Naive thymus-derived CD8-positive, alpha-beta T cell (primary cell): Measurements from ENCODE around the gene MUC12. TPM values are rescaled to one million over a fixed set of nuclear protein-coding genes. Genes with fewer than 3 reads are reported as not detected.
"Not testable (repeated sequence)": the region's sequence is repeated elsewhere in the genome, so short reads cannot be mapped to it uniquely, and the experiment has no call there.

Source experiments
- ATAC-seq, 2 donors: fragments of 150-1000 bp; cut with Tn5 transposase in 1 of 2; sonication (Bioruptor Pico), chemical (Tn5 transposase) in 1 of 2; 1 replicate in 1 of 2; 2 replicates in 1 of 2; pipeline ENCODE4 v1.10.0; 2021; ENCODE audit warnings: mild to moderate bottlenecking in 2 of 2, moderate library complexity in 2 of 2
- POLR2A ChIA-PET: fragments of 350-600 bp; sonication (Branson Sonifier 250); formaldehyde crosslinking; loops from one replicate; lab custom pipeline; 2021; ENCODE audit warnings: antibody characterized with exemption; lab: Charles Lee
- DNase-seq, 10 donors: peaks; one replicate each; pipeline versions ENCODE4 v3.0.0 to v3.0.0-alpha.2; 2020 to 2022
- H3K27ac Mint-ChIP-seq, 10 donors: one replicate each; pipeline ENCODE4 v1.8.0; 2020 to 2022; ENCODE audit warnings: mild to moderate bottlenecking in 10 of 10, mixed read lengths in 10 of 10, moderate library complexity in 4 of 10, inconsistent platforms in 1 of 10
- H3K27me3 Mint-ChIP-seq, 5 donors: one replicate each; pipeline ENCODE4 v1.8.0; 2021 to 2022; ENCODE audit warnings: mixed read lengths in 5 of 5
- H3K36me3 Mint-ChIP-seq, 3 donors: one replicate each; pipeline ENCODE4 v1.8.0; 2020 to 2022; ENCODE audit warnings: mixed read lengths in 3 of 3, mild to moderate bottlenecking in 2 of 3, inconsistent platforms in 1 of 3
- H3K4me1 Mint-ChIP-seq, 4 donors: one replicate each; pipeline ENCODE4 v1.8.0; 2021 to 2022; ENCODE audit warnings: mixed read lengths in 4 of 4
- H3K4me3 Mint-ChIP-seq, 10 donors: one replicate each; pipeline ENCODE4 v1.8.0; 2020 to 2022; ENCODE audit warnings: mild to moderate bottlenecking in 10 of 10, mixed read lengths in 10 of 10, moderate library complexity in 6 of 10, inconsistent platforms in 1 of 10
- H3K9me3 Mint-ChIP-seq, 9 donors: one replicate each; pipeline ENCODE4 v1.8.0; 2020 to 2022; ENCODE audit warnings: mixed read lengths in 9 of 9, mild to moderate bottlenecking in 3 of 9, inconsistent platforms in 1 of 9, moderate library complexity in 1 of 9
- polyA plus RNA-seq, 3 donors: library from polyadenylated mRNA; unstranded; fragments of 300-500 nt; fragmentation: Illumina TruSeq; gene quantifications; one replicate each; pipeline ENCODE4 v1.2.3, GENCODE V29; 2021
- total RNA-seq, 8 experiments: library from RNA in 2 of 8; stranded (reverse) in 2 of 8; gene quantifications; one replicate each; pipeline ENCODE4 v1.2.3 and lab custom pipeline; 2021 to 2026

Gene MUC12
- total RNA-seq (not detected), polyA plus RNA-seq (under 1 TPM in 1 of 3 donors, not detected in 2; 0.42 TPM), total RNA-seq (lab: John Stamatoyannopoulos, UW) (0 to 0.86 (median 0.04) reads per million in 6 experiments)

DNA sequence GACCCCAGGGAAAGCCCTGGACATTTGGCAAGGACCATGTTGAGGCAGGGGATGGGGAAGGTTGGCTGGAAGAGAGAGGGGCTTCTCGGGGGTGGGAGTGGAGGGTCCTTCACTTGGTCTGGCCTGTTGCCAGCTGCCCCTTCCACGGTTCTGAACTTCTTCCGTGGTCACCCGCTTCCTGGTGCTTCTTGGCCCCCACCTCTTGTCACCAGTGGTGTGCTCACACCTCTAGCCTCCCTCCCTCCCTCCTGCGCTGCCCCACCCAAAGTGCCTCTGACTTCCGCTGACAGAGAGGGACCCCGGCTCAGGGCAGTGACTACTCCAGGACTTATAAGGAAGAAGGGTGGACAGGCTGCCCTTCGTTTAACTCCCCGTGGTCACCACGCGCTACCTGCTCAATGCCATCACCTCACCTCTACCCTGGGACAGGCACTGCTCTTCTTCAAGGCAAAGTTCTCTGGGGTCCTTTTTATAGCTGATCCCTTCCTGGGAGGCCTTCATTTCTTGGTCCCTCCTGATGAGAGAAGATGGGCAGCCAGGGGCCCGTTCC, at the start of gene MUC12:
Gene MUC12 (plus strand): TSS at position 500 of the 550 bp plus-strand sequence. CDS start 58 bp downstream, outside the sequence.
- H3K27ac Mint-ChIP-seq, result peak within 1 kb of the TSS in 1 of 10 donors; percentile 53
- H3K4me3 Mint-ChIP-seq, result peak within 1 kb of the TSS in 1 of 10 donors; percentile 34
- peaks cover 0 to 9% (median 4%) of the 10 kb centered on the region in 9 donors for H3K9me3 Mint-ChIP-seq
- H3K27me3 Mint-ChIP-seq, result peaks cover 22 to 68% (median 57%) of the 10 kb centered on the region in 5 donors
- POLR2A ChIA-PET, result no interaction called here
- ATAC-seq (no peak), DNase-seq (no peak)
- peaks cover 2 to 7% (median 2%) of the 10 kb centered on the region in 3 donors for H3K36me3 Mint-ChIP-seq
- H3K4me1 Mint-ChIP-seq, result peaks cover 15 to 25% (median 22%) of the 10 kb centered on the region in 4 donors

DNA sequence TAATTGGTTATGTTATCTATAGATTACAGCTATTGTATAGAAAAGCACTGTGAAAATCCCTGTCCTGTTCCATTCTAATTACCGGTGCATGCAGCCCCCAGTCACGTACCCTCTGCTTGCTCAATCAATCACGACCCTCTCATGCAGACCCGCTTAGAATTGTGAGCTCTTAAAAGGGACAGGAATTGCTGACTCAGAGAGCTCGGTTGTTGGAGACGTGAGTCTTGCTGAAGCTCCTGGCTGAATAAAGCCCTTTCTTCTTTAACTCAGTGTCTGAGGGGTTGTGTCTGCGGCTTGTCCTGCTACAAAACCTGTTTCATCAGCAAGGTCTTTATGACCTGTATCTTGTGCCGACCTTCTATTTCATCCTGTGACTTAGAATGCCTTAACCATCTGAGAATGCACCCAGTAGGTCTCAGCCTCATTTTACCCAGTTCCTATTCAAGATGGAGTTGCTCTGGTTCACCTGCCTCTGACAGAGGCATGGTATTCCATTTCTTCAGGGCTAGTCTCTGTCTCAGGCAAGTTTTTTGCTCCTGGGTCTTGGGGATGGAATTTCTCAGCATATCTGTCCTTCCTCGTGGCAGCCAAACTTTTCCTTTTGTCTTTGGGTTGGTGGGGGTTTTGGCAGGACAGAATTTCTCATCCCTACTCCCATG, 49.5 kb upstream of the MUC12 start:
- H3K4me1 Mint-ChIP-seq, ATAC-seq, H3K4me3 Mint-ChIP-seq, H3K27ac Mint-ChIP-seq, H3K9me3 Mint-ChIP-seq, DNase-seq, H3K36me3 Mint-ChIP-seq: not testable (repeated sequence)
- H3K27me3 Mint-ChIP-seq, result peaks cover 2 to 37% (median 27%) of the 10 kb centered on the region in 5 donors
- POLR2A ChIA-PET, result interaction anchor here (0.5 kb wide), 1 partner anchor 138 kb away, joined by 3 read pairs; no protein-coding TSS in a partner anchor

- Mint-ChIP-seq H3K27ac (no peak overlapping the region), H3K4me1 (no peaks in the 10 kb centered on the region), H3K4me3 (no peak overlapping the region), H3K36me3 (no peaks in the 10 kb centered on the region), H3K27me3 (peaks cover 2 to 31% (median 25%) of the 10 kb centered on the region in 5 donors), H3K9me3 (no peaks in the 10 kb centered on the region)
- DNase-seq (no peak), ATAC-seq (no peak)
- POLR2A ChIA-PET, result no interaction called here
These were observed 48.3 kb upstream of the MUC12 start for GRCh38 chr7:100921039-100921438.

DNA sequence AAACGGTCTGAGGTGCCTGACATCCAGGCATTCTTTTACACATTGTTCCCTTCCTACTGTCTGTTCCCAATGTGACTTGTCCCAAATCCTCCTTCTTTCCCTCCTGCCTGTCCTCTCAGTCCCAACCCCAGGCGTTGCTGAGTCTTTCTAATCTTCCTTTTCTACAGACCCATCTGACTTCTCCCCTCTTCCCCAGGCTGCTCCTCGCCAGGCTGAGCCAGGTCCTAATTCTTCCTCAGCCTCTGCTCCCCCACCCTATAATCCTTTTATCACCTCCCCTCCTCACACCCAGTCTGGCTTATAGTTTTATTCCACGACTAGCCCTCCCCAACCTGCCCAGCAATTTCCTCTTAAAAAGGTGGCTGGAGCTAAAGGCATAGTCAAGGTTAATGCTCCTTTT, 45.7 kb upstream of the MUC12 start:
- DNase-seq, H3K9me3 Mint-ChIP-seq, H3K4me1 Mint-ChIP-seq, H3K4me3 Mint-ChIP-seq, ATAC-seq, POLR2A ChIA-PET, H3K27ac Mint-ChIP-seq, H3K36me3 Mint-ChIP-seq: not testable (repeated sequence)
- peaks cover 0 to 22% (median 19%) of the 10 kb centered on the region in 5 donors for H3K27me3 Mint-ChIP-seq

DNA sequence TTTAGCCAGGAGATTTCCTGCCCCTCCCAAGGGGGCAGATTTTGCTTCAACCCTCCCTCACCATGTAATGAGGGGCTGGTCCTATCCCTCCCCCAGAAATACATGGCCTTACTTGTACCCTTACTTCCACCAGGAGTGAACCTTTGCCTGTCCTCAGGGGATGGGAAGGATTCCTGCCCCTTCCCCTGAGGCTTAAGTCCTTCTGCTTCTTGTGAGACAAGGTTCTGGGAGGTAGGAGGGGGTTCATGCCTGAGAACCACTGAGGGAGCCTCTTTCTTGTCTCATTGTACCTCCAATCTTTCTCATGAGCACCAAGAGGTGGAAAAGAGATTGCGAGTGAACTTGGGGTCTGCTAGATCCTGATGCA, 39.6 kb upstream of the MUC12 start:
- Mint-ChIP-seq H3K9me3 (peaks cover 0 to 15% (median 10%) of the 10 kb centered on the region in 9 donors), H3K27me3 (peaks cover 4 to 18% (median 10%) of the 10 kb centered on the region in 5 donors), H3K27ac (no peak overlapping the region), H3K4me3 (no peak overlapping the region), H3K36me3 (peaks cover 0 to 7% (median 6%) of the 10 kb centered on the region in 3 donors), H3K4me1 (no peaks in the 10 kb centered on the region)
- POLR2A ChIA-PET, result no interaction called here
- no peak for DNase-seq
- ATAC-seq, result no peak

GRCh38 chr7:100933734-100934133, 35.6 kb upstream of the MUC12 start:
- Mint-ChIP-seq H3K27me3 (peaks cover 4 to 24% (median 17%) of the 10 kb centered on the region in 5 donors), H3K4me1 (no peaks in the 10 kb centered on the region), H3K4me3 (no peak overlapping the region), H3K36me3 (peaks cover 0 to 8% (median 7%) of the 10 kb centered on the region in 3 donors), H3K9me3 (peaks cover 0 to 22% (median 11%) of the 10 kb centered on the region in 9 donors), H3K27ac (no peak overlapping the region)
- DNase-seq (no peak), ATAC-seq (no peak)
- POLR2A ChIA-PET, result no interaction called here

DNA sequence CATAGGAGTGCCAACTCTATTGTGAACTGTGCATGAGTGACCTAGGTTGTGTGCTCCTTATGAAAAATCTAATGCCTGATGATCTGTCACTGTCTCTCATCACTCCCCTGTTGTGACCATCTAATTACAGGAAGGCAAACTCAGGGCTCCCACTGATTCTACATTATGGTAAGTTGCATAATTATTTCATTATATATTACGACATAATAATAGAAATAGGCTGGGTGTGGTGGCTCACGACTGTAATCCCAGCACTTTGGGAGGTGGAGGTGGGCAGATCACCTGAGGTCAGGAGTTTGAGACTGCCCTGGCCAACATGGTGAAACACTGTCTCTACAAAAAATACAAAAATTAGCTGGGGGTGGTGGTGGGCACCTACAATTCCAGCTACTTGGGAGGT, 34.0 kb upstream of the MUC12 start:
- ATAC-seq, H3K4me3 Mint-ChIP-seq, POLR2A ChIA-PET, H3K4me1 Mint-ChIP-seq, H3K27ac Mint-ChIP-seq, DNase-seq: not testable (repeated sequence)
- peaks cover 4 to 16% (median 15%) of the 10 kb centered on the region in 5 donors for H3K27me3 Mint-ChIP-seq
- peaks cover 0 to 18% (median 15%) of the 10 kb centered on the region in 3 donors for H3K36me3 Mint-ChIP-seq
- peaks cover 0 to 37% (median 13%) of the 10 kb centered on the region in 9 donors for H3K9me3 Mint-ChIP-seq

- POLR2A ChIA-PET, result not testable (repeated sequence)
These were observed 33.2 kb upstream of the MUC12 start for GRCh38 chr7:100936167-100936566.

DNA sequence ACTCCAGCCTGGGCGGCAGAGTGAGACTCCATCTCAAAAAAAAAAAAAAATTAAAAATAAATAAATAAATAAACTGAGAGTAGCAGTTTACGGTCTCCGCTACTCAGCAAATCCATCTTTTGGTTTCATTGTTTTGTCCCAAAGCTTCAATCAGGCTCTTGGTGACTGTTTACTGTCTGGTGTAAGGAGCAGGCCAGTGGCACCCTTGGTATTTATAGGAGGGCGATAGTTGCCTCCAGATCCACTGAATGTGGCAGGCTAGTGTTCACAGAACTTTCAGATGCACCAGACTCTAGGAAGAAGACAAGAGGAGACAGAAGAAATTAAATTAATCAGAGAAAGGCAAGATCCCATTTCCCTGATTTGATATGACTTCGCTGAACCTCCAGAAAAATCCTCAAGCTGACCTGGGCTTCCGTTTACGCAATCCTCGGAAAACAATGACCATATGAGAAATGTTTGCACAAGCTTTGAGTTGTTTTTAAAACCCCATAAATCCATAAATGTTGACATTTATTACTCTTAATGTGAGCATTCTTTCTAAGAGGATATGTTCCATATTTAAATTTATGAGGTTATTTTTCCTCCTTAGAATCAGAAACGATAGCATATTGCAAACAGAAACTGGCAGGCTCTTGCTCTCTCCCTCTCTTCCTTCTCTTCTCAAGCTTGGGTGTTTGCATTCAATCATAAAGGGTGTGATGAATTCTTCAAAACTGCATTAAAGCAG, 27.2 kb upstream of the MUC12 start:
- peaks cover 11 to 29% (median 19%) of the 10 kb centered on the region in 5 donors for H3K27me3 Mint-ChIP-seq
- DNase-seq (no peak), ATAC-seq (no peak)
- POLR2A ChIA-PET, result no interaction called here
- peaks cover 0 to 1% (median 0%) of the 10 kb centered on the region in 4 donors for H3K4me1 Mint-ChIP-seq
- peaks cover 0 to 12% (median 8%) of the 10 kb centered on the region in 3 donors for H3K36me3 Mint-ChIP-seq
- no peak overlapping the region for H3K4me3 Mint-ChIP-seq
- peaks cover 0 to 27% (median 7%) of the 10 kb centered on the region in 9 donors for H3K9me3 Mint-ChIP-seq
- no peak overlapping the region for H3K27ac Mint-ChIP-seq

More at GRCh38 chr7:100936167-100936566, 33.2 kb upstream of the MUC12 start:
- not testable (repeated sequence) for H3K27ac Mint-ChIP-seq, H3K4me3 Mint-ChIP-seq, ATAC-seq, DNase-seq, H3K4me1 Mint-ChIP-seq
- peaks cover 0 to 39% (median 13%) of the 10 kb centered on the region in 9 donors for H3K9me3 Mint-ChIP-seq
- peaks cover 0 to 15% (median 15%) of the 10 kb centered on the region in 3 donors for H3K36me3 Mint-ChIP-seq
- peaks cover 4 to 16% (median 11%) of the 10 kb centered on the region in 5 donors for H3K27me3 Mint-ChIP-seq

DNA sequence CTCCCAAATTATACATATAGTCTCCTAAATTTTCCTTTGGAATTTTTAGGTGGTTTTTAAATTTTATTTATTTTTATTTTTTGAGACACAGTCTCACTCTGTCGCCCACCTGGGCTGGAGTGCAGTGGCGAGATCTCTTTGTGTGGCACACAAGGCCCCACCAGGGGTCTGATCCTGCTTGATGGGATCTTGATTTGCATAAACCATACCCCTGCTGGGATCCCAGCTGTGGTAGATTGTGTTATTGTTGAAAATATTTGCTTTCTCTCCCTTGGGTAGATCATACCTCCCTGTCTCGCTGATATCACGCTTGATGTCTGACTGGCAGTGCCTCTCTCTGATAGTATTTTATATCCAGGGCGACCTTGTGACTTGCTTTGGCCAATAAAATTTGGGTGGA, 25.7 kb upstream of the MUC12 start:
- Mint-ChIP-seq H3K36me3 (peaks cover 0 to 11% (median 8%) of the 10 kb centered on the region in 3 donors), H3K4me1 (peaks cover 0 to 1% (median 0%) of the 10 kb centered on the region in 4 donors), H3K27ac (no peak overlapping the region), H3K4me3 (no peak overlapping the region), H3K27me3 (peaks cover 8 to 29% (median 17%) of the 10 kb centered on the region in 5 donors), H3K9me3 (peaks cover 0 to 20% (median 7%) of the 10 kb centered on the region in 9 donors)
- ATAC-seq, result no peak
- POLR2A ChIA-PET, result no interaction called here
- DNase-seq, result no peak

GRCh38 chr7:100944138-100944537, 25.2 kb upstream of the MUC12 start:
- Mint-ChIP-seq H3K27ac (peak overlapping the region in 1 of 10 donors; percentile 65), H3K4me1 (peaks cover 0 to 1% (median 0%) of the 10 kb centered on the region in 4 donors), H3K9me3 (peaks cover 0 to 17% (median 7%) of the 10 kb centered on the region in 9 donors)

GRCh38 chr7:100946111-100946510, 23.3 kb upstream of the MUC12 start:
- Mint-ChIP-seq H3K4me3 (no peak overlapping the region), H3K4me1 (peaks cover 0 to 1% (median 0%) of the 10 kb centered on the region in 4 donors), H3K27ac (peak overlapping the region in 1 of 10 donors; percentile 43), H3K9me3 (peaks cover 0 to 3% (median 0%) of the 10 kb centered on the region in 9 donors), H3K27me3 (peaks cover 17 to 41% (median 28%) of the 10 kb centered on the region in 5 donors), H3K36me3 (no peaks in the 10 kb centered on the region)
- no peak for ATAC-seq
- POLR2A ChIA-PET, result no interaction called here
- no peak for DNase-seq

More at GRCh38 chr7:100944138-100944537, 25.2 kb upstream of the MUC12 start:
- ATAC-seq (no peak), DNase-seq (no peak)
- POLR2A ChIA-PET, result no interaction called here
- Mint-ChIP-seq H3K27me3 (peaks cover 8 to 29% (median 19%) of the 10 kb centered on the region in 5 donors), H3K4me3 (no peak overlapping the region), H3K36me3 (peaks cover 0 to 8% (median 7%) of the 10 kb centered on the region in 3 donors)
